B cell (primary cell): ENCODE measurements around the gene REM2. TPM values are rescaled to one million over a fixed set of nuclear protein-coding genes. Genes with fewer than 3 reads are reported as not detected.

Source experiments
- ATAC-seq: fragments of 200-7000 bp; cut with Tn5 transposase; one replicate; pipeline ENCODE4 v1.10.0; 2021; ENCODE audit warnings: low read depth, mild to moderate bottlenecking, moderate number of reproducible peaks, moderate library complexity
- CTCF ChIA-PET: fragments of 350-600 bp; sonication (Branson Sonifier 250); formaldehyde crosslinking; loops from one replicate; lab custom pipeline; 2021; ENCODE audit warnings: antibody characterized with exemption, inconsistent platforms; lab: Charles Lee
- POLR2A ChIA-PET: fragments of 350-600 bp; sonication (Branson Sonifier 250); formaldehyde crosslinking; loops from one replicate; lab custom pipeline; 2021; ENCODE audit warnings: antibody characterized with exemption; lab: Charles Lee
- DNase-seq: peaks from one replicate; pipeline ENCODE4 v3.0.0; 2013
- H2AFZ ChIP-seq: 2 replicates; pipeline ENCODE4 v1.6.1; 2012; ENCODE audit warnings: mild to moderate bottlenecking, low read depth, low read length; ENCODE audit not compliant: insufficient read depth, poor library complexity, severe bottlenecking
- H3K27ac ChIP-seq, 2 donors: 1 replicate in 1 of 2; 2 replicates in 1 of 2; pipeline ENCODE4 v1.5.1; 2012 to 2013; ENCODE audit warnings: low read length in 2 of 2, mild to moderate bottlenecking in 2 of 2, moderate library complexity in 1 of 2
- H3K27me3 ChIP-seq, 4 experiments: fragments of 200-600 bp in 1 of 4; sonication (generic) in 1 of 4; replicated peaks in 1 of 4; 1 replicate in 2 of 4; 2 replicates in 2 of 4; pipeline versions ENCODE4 v1.6.1 to v1.7.0; 2013 to 2016; ENCODE audit warnings: low read length in 3 of 4, mild to moderate bottlenecking in 2 of 4, mixed read lengths in 1 of 4, moderate library complexity in 1 of 4; ENCODE audit not compliant: insufficient read depth in 4 of 4, control insufficient read depth in 3 of 4; ENCODE audit errors: control extremely low read depth in 1 of 4
- H3K36me3 ChIP-seq, 2 experiments: replicated peaks in 1 of 2; 1 replicate in 1 of 2; 2 replicates in 1 of 2; pipeline versions ENCODE4 v1.6.1 to v1.7.1; 2013; ENCODE audit warnings: low read length in 1 of 2; ENCODE audit not compliant: insufficient read depth in 2 of 2, control insufficient read depth in 1 of 2; ENCODE audit errors: control extremely low read depth in 1 of 2, extremely low read depth in 1 of 2
- H3K4me1 ChIP-seq, 2 donors: fragments of 200-600 bp in 1 of 2; sonication (generic) in 1 of 2; 1 replicate in 1 of 2; 2 replicates in 1 of 2; pipeline versions ENCODE4 v1.5.1 to v1.6.1; 2013 to 2017; ENCODE audit warnings: low read length in 2 of 2; ENCODE audit not compliant: control insufficient read depth in 2 of 2, insufficient read depth in 2 of 2
- H3K4me2 ChIP-seq: replicated peaks from 2 replicates; pipeline ENCODE3; 2012; ENCODE audit warnings: mild to moderate bottlenecking, low read depth, low read length; ENCODE audit not compliant: poor library complexity, severe bottlenecking
- H3K4me3 ChIP-seq, 5 experiments: fragments of 200-600 bp in 1 of 5; sonication (generic) in 1 of 5; 1 replicate in 3 of 5; 2 replicates in 2 of 5; pipeline versions ENCODE4 v1.5.1 to v1.7.0; 2011 to 2016; ENCODE audit warnings: low read length in 4 of 5, mild to moderate bottlenecking in 4 of 5, low read depth in 2 of 5, control low read depth in 1 of 5, moderate library complexity in 1 of 5; ENCODE audit not compliant: insufficient read depth in 1 of 5; ENCODE audit errors: control extremely low read depth in 1 of 5, extremely low read depth in 1 of 5
- H3K79me2 ChIP-seq: fragments of 200-600 bp; sonication (generic); one replicate; pipeline ENCODE4 v1.6.0; 2016; ENCODE audit warnings: low read length; ENCODE audit not compliant: control insufficient read depth, insufficient read depth
- H3K9ac ChIP-seq: fragments of 200-600 bp; sonication (generic); 2 replicates; pipeline ENCODE4 v1.6.1; 2017; ENCODE audit warnings: mild to moderate bottlenecking, low read length, moderate library complexity
- H3K9me3 ChIP-seq, 3 donors: one replicate each; pipeline versions ENCODE4 v1.6.1 to v1.7.1; 2013; ENCODE audit warnings: low read length in 2 of 3; ENCODE audit not compliant: control insufficient read depth in 2 of 3, insufficient read depth in 1 of 3; ENCODE audit errors: control extremely low read depth in 1 of 3
- H4K20me1 ChIP-seq: 2 replicates; pipeline ENCODE4 v1.6.0; 2012; ENCODE audit warnings: mild to moderate bottlenecking, low read length; ENCODE audit not compliant: insufficient read depth, control insufficient read depth, poor library complexity, severe bottlenecking
- H3K27ac Mint-ChIP-seq: one replicate; pipeline ENCODE4 v1.8.0; 2021; ENCODE audit warnings: mixed read lengths
- H3K27me3 Mint-ChIP-seq: one replicate; pipeline ENCODE4 v1.8.0; 2021; ENCODE audit warnings: mixed read lengths
- H3K4me1 Mint-ChIP-seq: one replicate; pipeline ENCODE4 v1.8.0; 2021; ENCODE audit warnings: mixed read lengths
- H3K4me3 Mint-ChIP-seq: one replicate; pipeline ENCODE4 v1.8.0; 2021; ENCODE audit warnings: mixed read lengths
- H3K9me3 Mint-ChIP-seq: one replicate; pipeline ENCODE4 v1.8.0; 2022; ENCODE audit warnings: mixed read lengths; ENCODE audit not compliant: insufficient read depth
- EZH2 ChIP-seq: IDR thresholded peaks from 2 replicates; pipeline ENCODE4 v1.6.1; 2012; ENCODE audit warnings: borderline replicate concordance, low read depth, mild to moderate bottlenecking, moderate library complexity, low read length; ENCODE audit not compliant: insufficient read depth, poor library complexity, severe bottlenecking
- WGBS: methylation state at CpG from one replicate; pipeline ENCODE4 v1.1.5; 2013; ENCODE audit warnings: missing lambda C conversion rate; ENCODE audit not compliant: insufficient coverage; 5-methylcytosine and 5-hydroxymethylcytosine counted together
- intact Hi-C: fragments of 100-400 bp; cut with micrococcal nuclease; formaldehyde crosslinking; loops from one replicate; pipeline ENCODE4 v1.10.0; 2022
- polyA minus RNA-seq: library from RNA; depleted of rRNA, polyadenylated mRNA; stranded (reverse); fragments of >200 nt; gene quantifications from 2 replicates; pipeline ENCODE4 v1.2.3, GENCODE V29; 2012
- polyA plus RNA-seq: library from polyadenylated mRNA; depleted of rRNA; stranded (reverse); fragments of >200 nt; gene quantifications from 2 replicates; pipeline ENCODE4 v1.2.3, GENCODE V29; 2012
- total RNA-seq, 2 donors: library from RNA; stranded (reverse); fragments of 120-200 nt in 1 of 2; gene quantifications; 1 replicate in 1 of 2; 2 replicates in 1 of 2; pipeline versions ENCODE4 v1.2.3 to v1.2.4, GENCODE V29; 2013 to 2022
- TF ChIP-seq, protein P1 (sequence below): fragments of 200-600 bp; IDR thresholded peaks from one replicate; pipeline ENCODE4 v1.8.0; 2022; ENCODE audit warnings: antibody characterized with exemption, mild to moderate bottlenecking

REM2 gene, protein sequence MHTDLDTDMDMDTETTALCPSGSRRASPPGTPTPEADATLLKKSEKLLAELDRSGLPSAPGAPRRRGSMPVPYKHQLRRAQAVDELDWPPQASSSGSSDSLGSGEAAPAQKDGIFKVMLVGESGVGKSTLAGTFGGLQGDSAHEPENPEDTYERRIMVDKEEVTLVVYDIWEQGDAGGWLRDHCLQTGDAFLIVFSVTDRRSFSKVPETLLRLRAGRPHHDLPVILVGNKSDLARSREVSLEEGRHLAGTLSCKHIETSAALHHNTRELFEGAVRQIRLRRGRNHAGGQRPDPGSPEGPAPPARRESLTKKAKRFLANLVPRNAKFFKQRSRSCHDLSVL
- total RNA-seq (5.5 and 5.6 TPM in 2 replicates), polyA plus RNA-seq (12.9 and 21.7 TPM in 2 replicates), polyA minus RNA-seq (2.9 and 3.6 TPM in 2 replicates)
- 3.8 TPM for total RNA-seq (2013)

DNA sequence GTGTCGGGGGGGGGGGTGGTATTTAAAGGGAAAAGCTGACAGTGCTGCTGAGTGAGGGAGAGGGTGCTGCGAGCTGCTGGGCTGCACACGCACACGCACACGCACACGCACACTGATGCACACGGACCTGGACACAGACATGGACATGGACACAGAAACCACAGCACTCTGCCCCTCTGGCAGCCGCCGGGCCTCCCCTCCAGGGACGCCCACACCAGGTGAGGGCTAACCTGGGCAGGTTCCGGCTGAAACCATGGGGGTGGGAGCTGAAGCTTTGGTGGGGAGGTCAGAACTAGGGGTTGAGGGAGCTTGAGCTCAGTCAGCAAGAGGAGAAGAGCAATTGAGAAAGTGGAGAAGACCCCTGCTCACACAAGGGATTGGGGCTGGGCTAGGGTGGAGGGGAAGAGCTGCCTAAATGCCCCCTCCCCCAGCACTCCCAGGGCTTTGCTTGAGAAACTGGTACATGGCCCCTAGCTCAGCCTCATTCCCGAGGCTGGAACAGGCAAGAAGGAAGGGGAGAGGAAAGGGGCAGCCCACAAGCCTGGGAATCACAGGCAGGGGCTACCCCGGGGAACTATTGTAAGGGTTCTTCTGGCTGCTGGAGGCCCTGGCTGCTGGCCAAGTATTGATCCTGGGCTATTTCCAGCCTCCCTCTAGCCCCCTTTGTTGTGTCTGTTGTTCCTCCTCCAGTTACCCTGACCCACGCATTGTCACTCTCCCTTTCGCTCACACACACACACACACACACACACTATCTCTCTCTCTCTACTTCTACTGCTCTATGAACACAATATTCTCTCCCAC is at the start of gene REM2:
Gene REM2 (plus strand): TSS at position 50 of the 804 bp plus-strand sequence. CDS start 66 bp downstream, at position 116.
- POLR2A ChIA-PET = interaction anchor here (0.6 to 1.9 kb wide), 3 partner anchors 12 to 438 kb away, joined by 3 to 6 read pairs (median 5); partner anchors contain the start of genes LRP10 and PABPN1
- H3K9ac ChIP-seq = no peak within 1 kb of the TSS
- peaks cover 8% of the 10 kb centered on the region for H3K79me2 ChIP-seq
- no peak for TF ChIP-seq EZH2
- TF ChIP-seq, protein P1, sequence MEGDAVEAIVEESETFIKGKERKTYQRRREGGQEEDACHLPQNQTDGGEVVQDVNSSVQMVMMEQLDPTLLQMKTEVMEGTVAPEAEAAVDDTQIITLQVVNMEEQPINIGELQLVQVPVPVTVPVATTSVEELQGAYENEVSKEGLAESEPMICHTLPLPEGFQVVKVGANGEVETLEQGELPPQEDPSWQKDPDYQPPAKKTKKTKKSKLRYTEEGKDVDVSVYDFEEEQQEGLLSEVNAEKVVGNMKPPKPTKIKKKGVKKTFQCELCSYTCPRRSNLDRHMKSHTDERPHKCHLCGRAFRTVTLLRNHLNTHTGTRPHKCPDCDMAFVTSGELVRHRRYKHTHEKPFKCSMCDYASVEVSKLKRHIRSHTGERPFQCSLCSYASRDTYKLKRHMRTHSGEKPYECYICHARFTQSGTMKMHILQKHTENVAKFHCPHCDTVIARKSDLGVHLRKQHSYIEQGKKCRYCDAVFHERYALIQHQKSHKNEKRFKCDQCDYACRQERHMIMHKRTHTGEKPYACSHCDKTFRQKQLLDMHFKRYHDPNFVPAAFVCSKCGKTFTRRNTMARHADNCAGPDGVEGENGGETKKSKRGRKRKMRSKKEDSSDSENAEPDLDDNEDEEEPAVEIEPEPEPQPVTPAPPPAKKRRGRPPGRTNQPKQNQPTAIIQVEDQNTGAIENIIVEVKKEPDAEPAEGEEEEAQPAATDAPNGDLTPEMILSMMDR = no peak
- H3K9me3 ChIP-seq = no peaks in the 10 kb centered on the region
- WGBS = 80% methylated on average over 8 of the region's 15 CpGs
- H3K9me3 Mint-ChIP-seq = no peaks in the 10 kb centered on the region
- intact Hi-C loops = no loop called here
- no peaks in the 10 kb centered on the region for H3K27me3 ChIP-seq
- no peaks in the 10 kb centered on the region for H4K20me1 ChIP-seq
- ATAC-seq = no peak
- H3K27ac ChIP-seq = no peak within 1 kb of the TSS
- H3K27me3 Mint-ChIP-seq = no peaks in the 10 kb centered on the region
- peak within 1 kb of the TSS; percentile 71 for H3K27ac Mint-ChIP-seq
- peaks cover 0 to 15% of the 10 kb centered on the region in 2 experiments for H3K36me3 ChIP-seq
- H3K4me3 ChIP-seq = no peak within 1 kb of the TSS
- H3K4me3 Mint-ChIP-seq = peak within 1 kb of the TSS; percentile 19
- CTCF ChIA-PET = interaction anchor here (0.5 to 7.0 kb wide), 9 partner anchors 12 to 1456 kb away, joined by 3 to 101 read pairs (median 4); partner anchors contain the start of genes ABHD4, AJUBA, LRP10 and RIPK3
- H3K4me2 ChIP-seq = peak within 1 kb of the TSS; percentile 16
- no peak within 1 kb of the TSS for H2AFZ ChIP-seq
- peaks cover 60% of the 10 kb centered on the region for H3K4me1 Mint-ChIP-seq
- no peak for DNase-seq
- peaks cover 36 to 64% of the 10 kb centered on the region in 2 donors for H3K4me1 ChIP-seq
